K562 (cell line): Measurements from ENCODE around the gene JDP2. TPM values are rescaled to one million over a fixed set of nuclear protein-coding genes. Genes with fewer than 3 reads are reported as not detected.

Experiments used
- ATAC-seq: fragments of 200-7000 bp; cut with Tn5 transposase; 3 replicates; pipeline ENCODE4 v1.9.1; 2020; ENCODE audit warnings: moderate library complexity
- BruUV-seq: library from RNA; stranded (reverse); fragments of 400-500 nt; replicated peaks from 2 replicates; lab custom pipeline; 2021; lab: Mats Ljungman, UMichigan
- CTCF ChIA-PET: fragments of 300-600 bp; formaldehyde crosslinking; extraction: SDS; loops from one replicate; lab custom pipeline; 2021; ENCODE audit warnings: low intra/inter-chr PET ratio; lab: Yijun Ruan, JAX
- POLR2A ChIA-PET: fragments of 300-600, 350-650 bp; sonication (Branson Sonifier 250); formaldehyde crosslinking; extraction: SDS; loops from one replicate; lab custom pipeline; 2021; ENCODE audit warnings: antibody characterized with exemption, inconsistent platforms; lab: Yijun Ruan, JAX
- DNase-seq, 4 experiments: peaks; one replicate each; pipeline versions ENCODE4 v3.0.0 to v3.0.0-alpha.2; 2011 to 2018; ENCODE audit warnings: low spot score in 3 of 4, mixed read lengths in 3 of 4; ENCODE audit errors: extremely low read depth in 1 of 4
- FAIRE-seq: peaks from 2 replicates; lab custom pipeline; 2011; peaks lifted over from hg19 to GRCh38; lab: Jason Lieb, UNC
- H2AFZ ChIP-seq: 2 replicates; pipeline ENCODE4 v1.6.0; 2011; ENCODE audit warnings: low read depth, low read length, control low read depth, inconsistent platforms
- H3K27ac ChIP-seq: fragments of 200-600 bp; 3 replicates; pipeline ENCODE4 v1.8.0; 2011; ENCODE audit warnings: low read depth, mild to moderate bottlenecking, control low read depth, inconsistent platforms, low read length, moderate library complexity, mixed read lengths; ENCODE audit errors: extremely low read depth
- H3K27me3 ChIP-seq, 2 experiments: fragments of 300-600 bp in 1 of 2; 2 replicates in 1 of 2; 3 replicates in 1 of 2; pipeline versions ENCODE4 v1.6.0 to v1.8.0; 2011; ENCODE audit warnings: inconsistent platforms in 2 of 2, low read length in 2 of 2, mild to moderate bottlenecking in 1 of 2, mixed read lengths in 1 of 2, moderate library complexity in 1 of 2; ENCODE audit not compliant: control insufficient read depth in 2 of 2, insufficient read depth in 2 of 2
- H3K36me3 ChIP-seq: fragments of 300-600 bp; 3 replicates; pipeline ENCODE4 v1.8.0; 2011; ENCODE audit warnings: mild to moderate bottlenecking, low read length, inconsistent platforms; ENCODE audit not compliant: control insufficient read depth, insufficient read depth
- H3K4me1 ChIP-seq, 2 experiments: fragments of 200-600 bp in 1 of 2; replicated peaks in 1 of 2; 2 replicates in 1 of 2; 3 replicates in 1 of 2; pipeline versions ENCODE4 v1.5.1 to v1.8.0; 2011; ENCODE audit warnings: inconsistent platforms in 2 of 2, low read length in 2 of 2, mild to moderate bottlenecking in 1 of 2, mixed read lengths in 1 of 2, moderate library complexity in 1 of 2; ENCODE audit not compliant: control insufficient read depth in 2 of 2, insufficient read depth in 2 of 2
- H3K4me2 ChIP-seq: 2 replicates; pipeline ENCODE4 v1.6.1; 2011; ENCODE audit warnings: low read length, control low read depth, inconsistent platforms, mixed read lengths; ENCODE audit not compliant: insufficient read depth
- H3K4me3 ChIP-seq: fragments of 200-600 bp; sonication (generic), shearing (Covaris generic); 2 replicates; pipeline ENCODE4 v1.5.1; 2016; ENCODE audit warnings: control low read depth, inconsistent platforms
- H3K79me2 ChIP-seq: fragments of 200-600 bp; 3 replicates; pipeline ENCODE4 v1.8.0; 2011; ENCODE audit warnings: low read length, inconsistent platforms; ENCODE audit not compliant: control insufficient read depth, insufficient read depth
- H3K9ac ChIP-seq, 2 experiments: 2 replicates each; pipeline versions ENCODE4 v1.6.0 to v1.6.1; 2011; ENCODE audit warnings: low read depth in 2 of 2, low read length in 2 of 2, control low read depth in 1 of 2, inconsistent platforms in 1 of 2, mild to moderate bottlenecking in 1 of 2, mixed read lengths in 1 of 2; ENCODE audit not compliant: insufficient read depth in 1 of 2
- H3K9me1 ChIP-seq: one replicate; pipeline ENCODE4 v1.6.0; 2011; ENCODE audit warnings: inconsistent platforms, mild to moderate bottlenecking, low read length, moderate library complexity; ENCODE audit not compliant: control insufficient read depth, insufficient read depth
- H3K9me3 ChIP-seq: replicated peaks from 2 replicates; pipeline ENCODE4 v1.5.1; 2011; ENCODE audit warnings: low read depth, low read length, inconsistent platforms; ENCODE audit not compliant: control insufficient read depth, insufficient read depth
- H4K20me1 ChIP-seq: replicated peaks from 2 replicates; pipeline ENCODE4 v1.6.1; 2011; ENCODE audit warnings: low read length, inconsistent platforms, mixed read lengths; ENCODE audit not compliant: control insufficient read depth, insufficient read depth
- BDP1 ChIP-seq: IDR thresholded peaks from 3 replicates; pipeline ENCODE4 v1.6.1; 2011; ENCODE audit not compliant: insufficient read length, insufficient read depth
- ESRRB ChIP-seq: fragments of 250-450 bp; sonication (Bioruptor Pico); IDR thresholded peaks from 2 replicates; pipeline ENCODE4 v1.5.0; 2020; ENCODE audit warnings: mild to moderate bottlenecking, moderate library complexity, borderline replicate concordance
- FOXP1 ChIP-seq: sonication (generic); formaldehyde crosslinking; IDR thresholded peaks from 2 replicates; pipeline ENCODE4 v1.8.0; 2022; ENCODE audit warnings: mild to moderate bottlenecking, missing genetic modification reagents
- GABPA ChIP-seq: fragments of 200-800 bp; sonication (Bioruptor generic); conservative IDR thresholded peaks from 2 replicates; pipeline ENCODE4 v1.6.1; 2016; ENCODE audit warnings: low read depth, missing genetic modification characterization, missing compliant biosample characterization
- L3MBTL2 ChIP-seq: fragments of 450-650 bp; IDR thresholded peaks from 2 replicates; pipeline ENCODE4 v1.6.1; 2016; ENCODE audit warnings: mild to moderate bottlenecking, moderate library complexity
- MCM7 ChIP-seq, 2 experiments: fragments of 450-650 bp; IDR thresholded peaks; 2 replicates each; pipeline ENCODE4 v1.6.1; 2016 to 2018
- NBN ChIP-seq: fragments of 450-650 bp; IDR thresholded peaks from 2 replicates; pipeline ENCODE4 v1.6.1; 2016; ENCODE audit warnings: low read depth, mild to moderate bottlenecking
- NEUROD1 ChIP-seq: fragments of 150-350 bp; IDR thresholded peaks from 2 replicates; pipeline ENCODE4 v1.6.1; 2014; ENCODE audit warnings: borderline replicate concordance, low read length, low read depth; ENCODE audit not compliant: partially characterized antibody
- SNIP1 ChIP-seq: fragments of 450-650 bp; IDR thresholded peaks from 2 replicates; pipeline ENCODE4 v1.7.1; 2017; ENCODE audit warnings: low read depth, mild to moderate bottlenecking
- SP2 ChIP-seq: IDR thresholded peaks from 2 replicates; pipeline ENCODE4 v1.6.1; 2011; ENCODE audit warnings: mild to moderate bottlenecking, low read depth, low read length, moderate library complexity; ENCODE audit not compliant: poor library complexity, severe bottlenecking; ENCODE audit errors: extremely low read depth
- SPI1 ChIP-seq: IDR thresholded peaks from 2 replicates; pipeline ENCODE4 v1.6.1; 2011; ENCODE audit warnings: low read depth, low read length, control low read depth, borderline replicate concordance
- SRSF3 ChIP-seq: fragments of 200-400 bp; formaldehyde crosslinking; IDR thresholded peaks from 2 replicates; pipeline ENCODE4 v1.6.1; 2016; ENCODE audit warnings: mild to moderate bottlenecking, low read length, moderate library complexity; ENCODE audit not compliant: insufficient read depth
- ZNF217 ChIP-seq: sonication (generic); formaldehyde crosslinking; IDR thresholded peaks from 2 replicates; pipeline ENCODE4 v1.8.0; 2022; ENCODE audit warnings: mild to moderate bottlenecking, missing genetic modification reagents
- ZNF239 ChIP-seq: fragments of 250-450 bp; sonication (Bioruptor Pico); IDR thresholded peaks from 2 replicates; pipeline ENCODE4 v1.4.0; 2020; ENCODE audit warnings: mild to moderate bottlenecking
- ZNF444 ChIP-seq: fragments of 250-450 bp; sonication (Bioruptor Pico); IDR thresholded peaks from 2 replicates; pipeline ENCODE4 v1.4.0; 2020; ENCODE audit warnings: mild to moderate bottlenecking, moderate library complexity
- WGBS: fragments of 100-300 bp; shearing (Covaris generic); methylation state at CpG from one replicate; pipeline ENCODE4 v1.1.6; 2016; ENCODE audit warnings: low coverage, mixed read lengths; ENCODE audit not compliant: insufficient coverage; ENCODE audit errors: missing lambda C conversion rate; 5-methylcytosine and 5-hydroxymethylcytosine counted together
- in situ Hi-C: fragments of 300-500 bp; cut with MboI; formaldehyde crosslinking; loops from 4 replicates; pipeline ENCODE4 v1.15.0; 2018; ENCODE audit warnings: inconsistent platforms, mixed read lengths
- intact Hi-C: fragments of 100-400 bp; cut with micrococcal nuclease; formaldehyde crosslinking; loops from 2 replicates; pipeline ENCODE4 v1.14.2; 2022
- polyA plus RNA-seq, 8 experiments: library from polyadenylated mRNA; depleted of rRNA in 4 of 8; stranded (reverse) in 5 of 8; unstranded in 3 of 8; fragments of >200 nt; fragmentation: Nextera tagmentation in 2 of 8; fragmentation: Illumina TruSeq in 1 of 8; extraction: Ambion mirVana in 2 of 8; extraction: Trizol in 1 of 8; gene quantifications; 2 replicates each; pipeline versions ENCODE4 v1.2.1 to v1.2.3, GENCODE V29; 2011 to 2014; ENCODE audit warnings: inconsistent platforms in 1 of 8, missing spikeins in 1 of 8
- total RNA-seq, 7 experiments: library from RNA; depleted of rRNA in 6 of 7; stranded (reverse); fragments of >200 nt in 6 of 7; fragmentation: Illumina TruSeq in 2 of 7; extraction: Trizol in 2 of 7; gene quantifications; 2 replicates each; pipeline versions ENCODE4 v1.2.1 to v1.2.3, GENCODE V29; 2011 to 2021; ENCODE audit warnings: low replicate concordance in 1 of 7

The JDP2 gene
- total and polyA plus RNA-seq, 9 of the 15 experiments (the other 6 are each of a cell fraction or from before 2014, with no cell fraction given), result 0.27 to 13.8 (median 3.1) TPM

- no peaks in the 10 kb centered on the region for H3K36me3 ChIP-seq
- FAIRE-seq (no peak), ATAC-seq (no peak), DNase-seq (no peak)
- H3K27ac ChIP-seq, result no peak overlapping the region
- CTCF ChIA-PET, result no interaction called here
- in situ Hi-C loops (no loop called here), intact Hi-C loops (no loop called here)
- no peak for TF ChIP-seq ZNF444 (CRISPR knock-in tag)
- no peak for TF ChIP-seq MCM7 (IDR thresholded peaks at IDR 0.05)
- no peak for TF ChIP-seq GABPA (tag)
- no peak for TF ChIP-seq SRSF3
- no peak for TF ChIP-seq ESRRB (CRISPR knock-in tag)
- TF ChIP-seq NBN, result no peak
- no peak for TF ChIP-seq NEUROD1
- TF ChIP-seq ZNF217, result no peak
- TF ChIP-seq FOXP1 (CRISPR knock-in tag), result no peak
- no peak for TF ChIP-seq SPI1
- no peak for TF ChIP-seq SNIP1
- no peak for TF ChIP-seq L3MBTL2
- no peak for TF ChIP-seq BDP1
- TF ChIP-seq SP2, result no peak
- TF ChIP-seq ZNF239 (CRISPR knock-in tag), result no peak
- no peak overlapping the region for H3K9ac ChIP-seq
- no peaks in the 10 kb centered on the region for H4K20me1 ChIP-seq
- H3K27me3 ChIP-seq, result peaks cover 0 to 16% of the 10 kb centered on the region in 2 experiments; a peak in 2 of 5 replicates
- H3K9me1 ChIP-seq, result no peaks in the 10 kb centered on the region
- H3K4me1 ChIP-seq, result no peaks in the 10 kb centered on the region
- BruUV-seq, result no TSS peak
- H3K4me2 ChIP-seq, result no peak overlapping the region
- 3% methylated on average over 3 of the region's 3 CpGs for WGBS
- no peaks in the 10 kb centered on the region for H3K79me2 ChIP-seq
- POLR2A ChIA-PET, result interaction anchor here (0.6 kb wide), 1 partner anchor 19 kb away, joined by 3 read pairs; no protein-coding TSS in a partner anchor
- H3K4me3 ChIP-seq, result no peak overlapping the region
- no peak overlapping the region for H2AFZ ChIP-seq
- no peaks in the 10 kb centered on the region for H3K9me3 ChIP-seq
Observed at GRCh38 chr14:75389679-75390078, 38.1 kb upstream of the JDP2 start.
